ENCODE data around the gene SRP14.

Gene SRP14

DNA sequence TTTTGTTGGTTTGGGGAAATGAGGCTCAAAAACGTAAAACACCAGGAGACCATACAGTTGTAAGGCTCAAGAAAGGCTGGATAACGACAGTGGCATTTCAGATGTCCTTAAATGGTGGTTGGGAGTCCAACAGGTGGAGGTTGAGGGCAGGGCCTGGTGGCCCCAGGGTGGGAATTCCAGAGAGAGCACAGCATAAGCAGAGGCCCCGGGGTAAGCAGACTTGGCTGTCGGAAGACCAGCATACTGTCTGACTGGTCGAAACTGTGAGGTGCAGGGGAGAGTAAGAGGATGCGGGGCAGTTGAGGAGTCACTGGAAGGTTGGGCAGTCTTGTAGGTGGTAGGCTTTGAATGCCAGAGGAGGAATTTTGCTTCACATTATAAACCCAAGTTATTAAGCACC, 48.3 kb downstream of the SRP14 start:
- no peak for DNase-seq (ENCODE audit: low read depth)
- H3K4me3 ChIP-seq (ENCODE audit: low read depth, low read length): no peak overlapping the region
- no peak for TF ChIP-seq POLR2A (IDR thresholded peaks at IDR 0.05; ENCODE audit: extremely low read depth, insufficient read length)
- TF ChIP-seq, protein P1, sequence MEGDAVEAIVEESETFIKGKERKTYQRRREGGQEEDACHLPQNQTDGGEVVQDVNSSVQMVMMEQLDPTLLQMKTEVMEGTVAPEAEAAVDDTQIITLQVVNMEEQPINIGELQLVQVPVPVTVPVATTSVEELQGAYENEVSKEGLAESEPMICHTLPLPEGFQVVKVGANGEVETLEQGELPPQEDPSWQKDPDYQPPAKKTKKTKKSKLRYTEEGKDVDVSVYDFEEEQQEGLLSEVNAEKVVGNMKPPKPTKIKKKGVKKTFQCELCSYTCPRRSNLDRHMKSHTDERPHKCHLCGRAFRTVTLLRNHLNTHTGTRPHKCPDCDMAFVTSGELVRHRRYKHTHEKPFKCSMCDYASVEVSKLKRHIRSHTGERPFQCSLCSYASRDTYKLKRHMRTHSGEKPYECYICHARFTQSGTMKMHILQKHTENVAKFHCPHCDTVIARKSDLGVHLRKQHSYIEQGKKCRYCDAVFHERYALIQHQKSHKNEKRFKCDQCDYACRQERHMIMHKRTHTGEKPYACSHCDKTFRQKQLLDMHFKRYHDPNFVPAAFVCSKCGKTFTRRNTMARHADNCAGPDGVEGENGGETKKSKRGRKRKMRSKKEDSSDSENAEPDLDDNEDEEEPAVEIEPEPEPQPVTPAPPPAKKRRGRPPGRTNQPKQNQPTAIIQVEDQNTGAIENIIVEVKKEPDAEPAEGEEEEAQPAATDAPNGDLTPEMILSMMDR (IDR thresholded peaks at IDR 0.05; ENCODE audit: low read depth, low read length): no peak
- TF ChIP-seq MYC (IDR thresholded peaks at IDR 0.05; ENCODE audit: low read depth, low read length): no peak
- TF ChIP-seq, protein P2, sequence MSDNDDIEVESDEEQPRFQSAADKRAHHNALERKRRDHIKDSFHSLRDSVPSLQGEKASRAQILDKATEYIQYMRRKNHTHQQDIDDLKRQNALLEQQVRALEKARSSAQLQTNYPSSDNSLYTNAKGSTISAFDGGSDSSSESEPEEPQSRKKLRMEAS (IDR thresholded peaks at IDR 0.05; ENCODE audit: low read depth, low read length): no peak

DNA sequence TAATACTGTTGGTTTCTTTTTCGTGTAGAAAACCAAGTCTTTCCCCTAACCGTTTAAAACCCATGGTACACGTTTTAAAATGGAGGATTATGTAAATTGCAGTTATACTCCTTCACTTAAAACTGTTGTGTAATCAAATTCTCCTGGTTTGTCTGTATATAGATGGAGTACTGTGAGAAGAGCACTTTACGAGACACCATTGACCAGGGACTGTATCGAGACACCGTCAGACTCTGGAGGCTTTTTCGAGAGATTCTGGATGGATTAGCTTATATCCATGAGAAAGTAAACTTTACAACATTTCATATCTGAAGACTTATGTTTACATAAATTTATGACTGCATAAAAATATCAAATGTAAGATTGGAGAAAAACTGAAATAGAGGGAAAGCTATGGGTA, 51.2 kb downstream of the SRP14 start:
- TF ChIP-seq, protein P1 (IDR thresholded peaks at IDR 0.05; ENCODE audit: low read depth, low read length): no peak
- TF ChIP-seq MYC (IDR thresholded peaks at IDR 0.05; ENCODE audit: low read depth, low read length): no peak
- TF ChIP-seq, protein P2 (IDR thresholded peaks at IDR 0.05; ENCODE audit: low read depth, low read length): no peak
- TF ChIP-seq POLR2A (IDR thresholded peaks at IDR 0.05; ENCODE audit: extremely low read depth, insufficient read length): no peak
- no peak overlapping the region for H3K4me3 ChIP-seq (ENCODE audit: low read depth, low read length)
- DNase-seq (ENCODE audit: low read depth): no peak

Data from NB4 (cell line).